HG03565 (cell line): ENCODE results near the gene ICAM1.

Experiments
- ATAC-seq: cut with Tn5 transposase; IDR thresholded peaks from one replicate; pipeline ENCODE4 v1.9.1; 2021; ENCODE audit warnings: mild to moderate bottlenecking, moderate library complexity; ENCODE audit not compliant: unreplicated experiment

Gene ICAM1

DNA sequence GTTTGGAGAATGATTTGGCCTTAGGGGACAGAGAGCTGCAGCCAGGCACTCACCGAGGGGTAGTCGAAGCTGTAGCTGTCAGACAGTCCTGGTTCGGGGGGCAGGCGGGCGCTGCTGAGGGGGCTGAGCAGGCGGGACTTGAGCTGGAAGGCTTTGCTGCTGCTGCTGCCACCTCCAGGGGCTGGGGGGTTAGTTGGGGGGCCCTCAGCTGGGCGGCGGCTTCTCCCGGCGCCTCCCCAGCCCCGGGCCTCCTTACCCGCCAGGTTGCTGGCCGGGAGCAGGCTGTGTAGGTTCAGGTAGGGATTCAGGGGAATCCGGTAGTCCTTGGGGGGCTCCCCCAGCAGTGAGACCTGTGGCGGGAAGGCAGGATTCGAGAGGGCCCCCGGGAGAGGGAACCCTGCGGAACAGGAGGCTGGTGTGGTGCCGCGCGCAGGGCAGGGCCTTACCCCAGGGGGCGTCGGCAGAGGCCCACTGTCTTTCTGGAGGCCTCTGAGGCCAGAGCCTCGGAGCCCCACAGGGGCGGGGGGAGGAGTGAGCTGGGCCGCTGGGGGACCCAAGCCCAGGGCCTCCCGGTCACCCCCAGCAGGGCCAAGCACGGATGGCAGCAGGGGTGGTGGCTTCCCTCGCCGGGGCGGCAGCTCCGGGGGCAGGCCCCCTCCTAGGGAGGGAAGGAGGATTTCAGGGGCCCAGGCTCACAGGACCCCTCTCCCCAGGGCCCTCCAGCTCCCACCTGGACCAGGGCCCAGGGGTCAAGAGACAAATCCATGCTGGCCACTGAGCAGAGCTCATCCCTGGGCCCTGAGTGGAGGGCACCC, 49.9 kb downstream of the ICAM1 start:
- ATAC-seq = no peak

DNA sequence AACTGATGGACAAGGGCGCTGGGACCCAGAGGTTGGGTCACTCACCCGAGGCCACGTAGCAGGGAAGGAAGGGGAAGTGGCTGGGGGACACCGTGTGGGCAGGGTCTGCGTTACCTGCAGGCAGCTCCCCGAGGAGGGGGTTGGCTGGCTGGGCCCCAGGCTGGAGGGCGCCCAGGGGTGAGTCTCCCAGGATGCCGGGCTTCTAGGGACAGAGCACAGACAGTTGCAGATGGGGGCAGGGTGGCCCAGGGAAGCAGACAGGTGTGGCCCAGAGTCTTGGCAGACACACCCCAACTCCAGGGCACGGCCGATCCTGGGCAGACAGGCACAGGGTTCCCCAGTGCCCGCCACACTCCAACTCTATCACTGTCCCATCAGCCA, 50.5 kb downstream of the ICAM1 start:
- ATAC-seq = no peak

- no peak for ATAC-seq
Observed at GRCh38 chr19:10321874-10322835, 51.2 kb downstream of the ICAM1 start.

- no peak for ATAC-seq
Observed at GRCh38 chr19:10325732-10326131, 54.8 kb downstream of the ICAM1 start.

GRCh38 chr19:10327793-10328192, 56.9 kb downstream of the ICAM1 start:
- no peak for ATAC-seq

GRCh38 chr19:10328558-10329429, 57.9 kb downstream of the ICAM1 start:
- ATAC-seq = no peak

DNA sequence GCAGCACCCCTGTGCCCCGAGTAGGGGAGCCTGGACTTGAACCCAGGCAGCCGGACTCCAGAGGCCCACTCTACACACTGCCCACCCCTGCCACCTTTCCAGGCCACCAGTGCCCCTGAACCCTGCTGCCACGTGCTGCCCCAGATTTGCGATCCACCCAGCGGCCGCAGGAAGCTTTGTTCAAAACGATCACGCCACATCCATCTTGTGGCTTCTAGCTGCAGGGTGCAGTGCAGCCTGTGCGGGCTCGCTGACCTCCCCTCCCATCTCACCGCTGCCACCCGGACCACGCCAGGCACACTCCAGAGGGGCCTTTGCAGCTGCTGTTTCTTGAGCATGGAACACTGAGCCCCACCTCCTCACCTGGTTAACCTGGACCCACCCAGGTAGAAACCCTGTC, 58.6 kb downstream of the ICAM1 start:
- ATAC-seq = no peak

DNA sequence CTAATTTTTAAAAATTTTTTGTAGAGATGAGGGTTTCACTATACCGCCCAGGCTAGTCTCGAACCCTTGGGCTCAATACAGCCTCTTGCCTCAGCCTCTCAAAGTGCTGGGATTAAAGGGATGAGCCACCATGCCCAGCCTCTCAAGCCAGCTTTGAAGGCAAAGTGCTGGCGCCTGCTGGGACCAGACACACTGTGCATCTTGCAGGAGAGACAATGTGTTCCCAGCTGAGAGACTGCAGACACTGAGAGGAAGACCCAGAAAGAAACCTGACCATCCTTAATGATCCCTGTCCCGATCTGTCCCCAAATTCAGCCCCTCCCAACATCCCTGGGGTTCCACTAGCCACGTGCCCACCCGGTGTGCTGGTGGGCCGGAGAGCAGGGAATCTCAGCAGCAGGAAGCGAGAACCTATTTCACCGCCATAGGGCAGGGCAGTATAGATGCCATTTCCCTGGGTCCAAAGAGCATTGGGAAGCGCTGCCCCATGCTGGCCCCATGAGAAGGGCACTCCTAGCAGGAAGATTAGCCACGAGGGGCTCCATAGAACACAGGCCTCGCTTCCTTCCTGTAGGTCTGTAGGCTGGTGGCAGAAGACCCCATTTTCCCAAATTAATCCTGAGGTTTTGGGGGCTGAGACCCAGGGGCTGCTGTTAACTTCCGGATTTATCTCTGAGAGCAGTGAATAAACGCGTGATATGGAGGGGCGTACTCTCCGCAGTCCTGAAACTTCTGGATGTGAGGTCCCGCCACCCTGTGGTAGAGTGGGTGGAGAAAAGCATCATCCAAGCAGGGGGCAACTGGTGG, 61.4 kb downstream of the ICAM1 start:
- ATAC-seq = no peak

DNA sequence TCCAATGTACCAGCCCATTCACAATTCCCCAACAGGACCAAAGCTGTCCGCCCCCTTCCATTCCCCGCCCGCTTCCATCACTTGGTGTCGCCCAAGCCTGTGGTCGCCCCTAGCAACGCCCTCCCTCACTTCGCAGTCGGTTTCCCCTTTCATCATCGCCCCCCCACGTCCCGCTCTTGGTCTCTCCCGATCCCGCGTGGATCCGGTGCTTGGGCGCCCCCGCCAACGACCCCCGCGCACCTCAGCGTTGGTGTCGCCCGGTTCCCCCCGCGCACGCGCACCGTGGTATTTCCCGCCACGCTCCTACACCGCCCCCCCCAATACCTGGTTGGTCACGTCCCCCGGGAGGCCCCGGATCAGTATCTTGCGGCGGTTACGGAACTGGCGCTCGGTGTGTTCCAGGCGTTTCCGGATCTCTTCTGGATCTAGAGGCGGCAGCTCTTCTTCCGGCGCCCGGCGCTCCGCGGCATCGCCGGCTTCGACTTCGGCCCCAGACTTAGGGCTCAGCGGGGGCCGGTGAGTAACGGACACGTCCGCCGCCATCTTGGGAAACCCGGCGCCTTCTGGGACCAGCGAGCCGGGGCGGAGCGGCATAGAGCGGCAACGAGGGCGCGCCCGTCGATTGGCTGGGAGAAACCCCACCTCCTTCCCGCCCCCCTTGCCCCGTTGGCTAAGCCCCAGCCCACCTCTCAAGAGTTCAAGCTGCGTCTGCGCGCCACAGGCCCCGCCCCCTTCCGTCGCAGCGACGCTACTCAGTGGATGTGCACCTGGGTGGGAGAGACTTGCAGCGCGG, 62.2 kb downstream of the ICAM1 start, which contains the start of gene RAVER1:
RAVER1 (minus strand) TSS at position 565 of the 793 bp plus-strand sequence; CDS start at position 543, 22 bp downstream.
- ATAC-seq = peak; percentile 76

- no peak for ATAC-seq
Observed at GRCh38 chr19:10333758-10334587, 63.1 kb downstream of the ICAM1 start.

GRCh38 chr19:10334588-10335351, 63.9 kb downstream of the ICAM1 start:
- ATAC-seq = no peak

DNA sequence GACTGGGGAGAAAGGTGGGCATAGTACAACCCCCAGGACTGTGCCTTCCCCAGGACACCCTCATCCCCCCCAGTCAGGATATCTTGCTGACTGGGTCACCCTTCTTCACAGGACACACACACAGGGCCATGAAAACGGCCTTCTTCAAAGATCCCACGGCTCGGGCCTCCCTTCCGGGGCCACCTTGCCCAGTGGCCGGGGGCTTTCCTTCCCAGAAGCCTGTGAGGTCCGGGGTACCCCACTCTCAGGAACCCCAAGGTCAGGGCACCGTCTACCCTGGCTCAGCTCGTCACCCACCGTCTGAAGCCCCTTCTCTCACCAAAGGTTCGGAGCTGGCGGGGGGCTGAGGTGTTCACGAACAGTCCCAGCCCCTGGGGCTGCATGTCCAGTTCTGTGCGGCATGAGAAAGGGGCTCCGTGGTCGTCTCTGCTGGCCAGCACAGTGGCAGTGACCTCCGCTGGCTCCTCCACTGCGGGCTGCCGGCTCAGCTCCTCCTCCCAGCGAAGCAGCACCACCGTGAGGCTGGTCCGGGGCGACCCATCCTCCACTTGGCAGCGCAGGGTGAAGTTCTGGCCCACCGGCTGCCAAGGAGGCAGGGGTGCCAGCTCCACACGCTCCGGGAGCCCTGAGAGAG, 64.5 kb downstream of the ICAM1 start:
- ATAC-seq = no peak
